WI38 (cell line): ENCODE results near the gene BHMT2.

Experiments
- H3K4me3 ChIP-seq: 2 replicates; pipeline ENCODE4 v1.5.1; 2011; ENCODE audit warnings: low read depth, mild to moderate bottlenecking, control low read depth, low read length
- CTCF ChIP-seq: IDR thresholded peaks from 2 replicates; pipeline ENCODE4 v1.5.1; 2012; ENCODE audit warnings: low read depth, mild to moderate bottlenecking, control low read depth, low read length

BHMT2 gene

GRCh38 chr5:79107020-79107796, 37.6 kb downstream of the BHMT2 start:
- no peak overlapping the region for H3K4me3 ChIP-seq
- no peak for TF ChIP-seq CTCF

DNA sequence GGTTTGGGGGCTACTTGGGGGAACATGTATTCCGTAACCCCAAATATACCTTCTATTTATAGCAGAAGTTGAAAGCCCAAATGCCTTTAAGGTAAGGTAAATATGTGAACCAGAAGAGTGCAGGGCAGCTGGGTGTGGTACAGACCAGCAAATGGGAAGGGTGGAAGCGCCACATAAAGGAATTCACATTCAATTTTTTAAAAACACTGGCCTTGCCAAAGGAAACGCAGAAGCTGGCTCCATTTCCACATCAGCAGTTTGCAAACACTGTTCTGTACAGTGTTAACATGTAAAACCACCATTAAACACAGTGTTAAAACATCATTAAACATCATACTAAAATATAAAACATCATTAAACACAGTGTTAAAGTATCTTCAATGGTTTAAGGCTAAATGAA, 38.5 kb downstream of the BHMT2 start:
- no peak for TF ChIP-seq CTCF
- H3K4me3 ChIP-seq: no peak overlapping the region

GRCh38 chr5:79108792-79109191, 39.2 kb downstream of the BHMT2 start:
- no peak overlapping the region for H3K4me3 ChIP-seq
- no peak for TF ChIP-seq CTCF

DNA sequence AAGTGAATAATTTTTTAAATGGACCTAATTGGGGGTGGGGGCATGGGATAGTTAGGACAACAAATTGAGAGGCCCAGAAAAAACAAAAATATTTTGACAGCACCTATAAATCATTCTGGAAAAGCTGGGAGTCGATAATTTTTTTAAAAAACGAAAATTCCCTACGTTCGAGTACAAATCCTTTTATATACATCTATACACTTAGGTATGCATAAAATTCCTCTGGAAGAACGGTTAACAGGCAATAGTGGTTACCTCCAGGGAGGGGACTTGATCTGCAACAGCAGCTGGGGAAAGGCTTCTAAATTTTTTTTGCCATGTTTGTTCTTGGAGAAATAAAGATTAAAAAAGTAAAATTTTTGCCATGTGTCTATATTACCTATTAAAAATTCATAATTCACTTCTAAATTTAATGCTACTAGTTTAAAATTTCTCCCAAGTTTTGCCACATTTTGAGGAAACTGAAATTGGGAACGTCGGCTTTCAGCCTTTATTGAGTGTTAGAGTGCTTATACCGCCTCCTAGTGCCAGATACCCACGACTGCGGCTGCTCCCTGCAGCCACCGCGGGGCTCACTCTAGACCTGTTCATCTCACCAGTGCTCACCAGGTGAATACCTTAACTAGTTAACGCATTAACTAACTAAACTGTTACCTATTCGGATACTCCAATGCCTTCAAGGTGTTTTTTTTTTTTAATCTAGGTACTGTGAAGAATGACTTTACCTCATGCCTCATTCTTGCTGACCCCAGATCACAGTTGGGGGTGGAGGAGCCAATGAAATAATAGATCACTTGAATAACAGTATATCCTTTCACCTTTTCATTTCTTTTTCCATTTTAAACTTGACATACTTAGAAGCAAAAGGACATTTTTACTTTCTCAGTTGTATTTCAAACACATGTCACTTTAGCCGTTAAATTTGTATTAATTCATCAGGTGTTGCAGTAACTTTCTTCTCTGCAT, 40.2 kb downstream of the BHMT2 start:
- no peak overlapping the region for H3K4me3 ChIP-seq
- TF ChIP-seq CTCF: no peak

GRCh38 chr5:79111387-79111959, 41.9 kb downstream of the BHMT2 start, which contains the start of gene BHMT:
Gene BHMT, plus strand, starts transcription at chr5:79111809. Its CDS starts 77 bp downstream, at chr5:79111886.
- no peak within 1 kb of the TSS for H3K4me3 ChIP-seq
- TF ChIP-seq CTCF: no peak

DNA sequence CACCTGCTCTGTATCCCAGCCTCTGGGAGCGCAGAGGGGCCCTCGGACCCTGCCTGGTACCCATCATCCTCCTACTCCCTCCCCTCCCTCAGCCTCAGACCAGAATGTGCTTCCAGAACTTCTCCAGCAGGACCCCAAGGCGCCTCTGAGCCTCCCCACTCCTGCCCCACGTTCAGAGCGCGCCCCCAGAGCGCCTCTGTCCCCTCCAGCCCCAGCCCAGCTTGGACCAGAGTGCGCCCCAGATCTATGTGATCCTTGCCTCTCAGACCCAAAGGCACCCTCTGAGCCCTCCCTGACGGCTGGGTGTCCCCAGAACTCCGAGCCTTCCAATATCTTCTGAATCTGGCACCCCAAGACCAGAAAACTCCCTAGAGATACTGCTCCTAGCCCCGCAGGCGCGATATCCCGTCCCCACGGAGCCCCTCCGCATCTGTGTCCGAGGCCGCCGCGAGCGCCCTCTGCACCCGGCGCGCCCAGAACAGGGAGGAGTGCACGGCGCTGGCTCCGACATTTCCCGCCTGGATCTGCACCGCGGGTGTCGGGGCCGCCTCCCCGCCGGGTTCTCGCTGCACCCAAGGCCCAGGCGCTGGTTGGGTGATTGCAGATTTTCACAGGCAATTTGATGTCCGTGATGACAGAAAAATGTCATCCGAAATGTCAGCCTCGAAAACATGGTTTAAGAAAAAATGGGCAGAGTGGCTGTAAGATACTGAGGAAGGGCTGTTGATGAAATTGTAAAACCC, 42.6 kb downstream of the BHMT2 start:
- no peak for TF ChIP-seq CTCF
- no peak overlapping the region for H3K4me3 ChIP-seq
